Tibial nerve (tissue), 4 donors: ENCODE measurements around the gene GAS2.

Experiments
- CTCF ChIP-seq, 5 experiments: fragments of 200-600 bp in 3 of 5; fragments of 450-650 bp in 2 of 5; sonication (generic) in 3 of 5; IDR thresholded peaks; one replicate each; pipeline ENCODE4 v1.5.1; 2016 to 2019; ENCODE audit warnings: antibody characterized with exemption in 5 of 5, mild to moderate bottlenecking in 3 of 5, moderate library complexity in 2 of 5
- EP300 ChIP-seq, 2 donors: sonication (generic); formaldehyde crosslinking; IDR thresholded peaks; one replicate each; pipeline ENCODE4 v1.6.1; 2017; ENCODE audit warnings: antibody characterized with exemption in 2 of 2, mild to moderate bottlenecking in 1 of 2

- TF ChIP-seq CTCF (IDR thresholded peaks at IDR 0.05) = no peak
- no peak for TF ChIP-seq EP300 (IDR thresholded peaks at IDR 0.05)
Observed at GRCh38 chr11:22734628-22735345, 68.4 kb downstream of the GAS2 start.
